GM11168 (cell line): ENCODE results near the gene CLTA.
"Not testable (repeated sequence)": the region's sequence is repeated elsewhere in the genome, so short reads cannot be mapped to it uniquely, and the experiment has no call there.

ENCODE experiments used
- in situ Hi-C: fragments of 300-500 bp; cut with MboI; formaldehyde crosslinking; loops from one replicate; pipeline ENCODE4 v1.12.0; 2022; ENCODE audit warnings: low sequenced_read_pairs; ENCODE audit not compliant: unreplicated experiment

CLTA gene

GRCh38 chr9:36156116-36156515 lies 34.6 kb upstream of the CLTA start:
- in situ Hi-C loops = no loop called here

DNA sequence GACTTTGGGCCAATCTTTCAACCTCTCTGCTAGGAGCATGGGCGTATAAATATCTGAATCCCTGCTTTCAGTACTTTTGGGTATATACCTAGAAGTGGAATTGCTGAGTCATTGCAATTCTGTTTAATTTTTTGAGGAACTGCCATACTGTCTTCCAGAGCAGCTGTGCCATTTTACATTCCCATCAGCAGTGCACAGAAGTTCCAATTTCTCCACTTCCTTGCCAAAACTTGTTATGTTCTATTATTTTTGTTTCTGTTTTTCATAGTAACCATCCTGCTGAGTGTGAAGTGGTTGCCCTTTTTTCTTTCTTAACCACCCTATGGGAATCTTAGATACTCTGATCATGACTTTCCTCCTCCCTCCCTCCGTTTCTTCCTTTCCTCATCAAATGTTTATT lies 32.6 kb upstream of the CLTA start:
- in situ Hi-C loops = no loop called here

DNA sequence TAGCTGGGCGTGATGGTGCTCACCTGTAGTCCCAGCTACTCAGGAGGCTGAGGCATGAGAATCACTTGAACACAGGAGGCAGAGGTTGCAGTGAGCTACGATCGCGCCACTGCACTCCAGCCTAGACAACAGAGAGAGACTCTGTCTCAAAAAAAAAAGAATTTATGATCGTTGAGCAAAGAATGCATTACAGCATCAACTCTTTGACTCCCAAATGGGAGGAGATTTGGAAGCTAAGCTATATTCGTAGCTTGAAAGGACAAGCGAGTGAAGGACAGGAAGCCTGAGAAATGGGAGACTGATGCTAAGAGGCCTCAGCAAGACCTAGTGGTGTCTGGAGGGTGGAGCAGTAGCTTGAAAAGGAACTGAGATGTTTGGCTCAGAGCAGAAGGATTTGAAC lies 31.8 kb upstream of the CLTA start:
- in situ Hi-C loops = no loop called here

DNA sequence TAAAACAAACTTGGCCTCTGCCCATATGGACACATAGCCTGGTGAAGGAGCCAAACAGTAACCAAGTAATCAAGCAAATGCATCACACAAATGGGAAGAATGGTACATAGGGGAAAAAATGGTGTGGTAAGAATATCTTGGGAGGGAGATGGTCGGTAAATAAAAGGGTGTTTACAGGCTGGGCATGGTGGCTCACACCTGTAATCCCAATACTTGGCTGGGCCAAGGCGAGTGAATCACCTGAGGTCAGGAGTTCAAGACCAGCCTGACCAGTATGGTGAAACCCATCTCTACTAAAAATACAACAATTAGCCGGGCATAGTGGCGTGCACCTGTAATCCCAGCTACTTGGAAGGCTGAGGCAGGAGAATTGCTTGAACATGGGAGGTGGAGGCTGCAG lies 31.2 kb upstream of the CLTA start:
- in situ Hi-C loops = not testable (repeated sequence)

DNA sequence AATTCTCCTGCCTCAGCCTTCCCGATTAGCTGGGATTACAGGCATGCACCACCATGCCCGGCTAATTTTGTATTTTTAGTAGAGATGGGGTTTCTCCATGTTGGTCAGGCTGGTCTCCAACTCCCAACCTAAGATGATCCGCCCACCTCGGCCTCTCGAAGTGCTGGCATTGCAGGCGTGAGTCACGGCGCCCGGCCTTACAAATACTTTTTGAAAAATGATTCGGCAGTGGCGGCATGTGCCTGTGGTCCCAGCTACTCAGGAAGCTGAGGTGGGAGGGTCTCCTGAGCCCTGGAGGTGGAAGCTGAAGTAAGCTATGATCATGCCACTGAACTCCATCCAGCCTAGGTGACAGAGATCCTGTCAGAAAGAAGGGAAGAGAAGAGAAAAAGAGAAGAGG lies 30.6 kb upstream of the CLTA start:
- in situ Hi-C loops = loop anchor here (5.0 kb wide), 1 partner anchor 53 kb away; no protein-coding TSS in a partner anchor

- in situ Hi-C loops = loop anchor here (5.0 kb wide), 1 partner anchor 54 kb away; no protein-coding TSS in a partner anchor
Observed at GRCh38 chr9:36161187-36161586, 29.5 kb upstream of the CLTA start.

DNA sequence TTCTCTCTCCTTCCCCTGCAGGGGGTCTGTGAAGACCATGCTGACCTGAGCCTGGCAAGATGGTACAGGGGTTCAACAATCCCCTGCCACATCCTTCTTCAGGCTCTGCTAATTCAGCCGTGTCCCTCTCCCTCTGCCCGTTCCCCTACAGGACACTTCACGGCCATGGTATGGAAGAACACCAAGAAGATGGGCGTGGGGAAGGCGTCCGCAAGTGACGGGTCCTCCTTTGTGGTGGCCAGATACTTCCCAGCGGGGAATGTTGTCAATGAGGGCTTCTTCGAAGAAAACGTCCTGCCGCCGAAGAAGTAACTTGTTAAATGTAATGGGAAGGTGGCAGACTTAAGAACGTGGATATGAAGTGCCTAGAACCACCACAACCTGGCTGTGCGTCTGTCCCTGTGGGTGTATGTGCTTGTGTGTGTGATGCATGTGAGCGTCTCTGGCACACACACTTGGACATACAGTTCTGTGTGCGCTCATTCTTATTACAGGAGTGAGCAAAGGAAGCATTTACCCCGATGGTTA lies 28.4 kb upstream of the CLTA start:
- in situ Hi-C loops = loop anchor here (5.0 kb wide), 1 partner anchor 55 kb away; no protein-coding TSS in a partner anchor

GRCh38 chr9:36163049-36163785 lies 27.5 kb upstream of the CLTA start:
- in situ Hi-C loops = loop anchor here (5.0 kb wide), 1 partner anchor 56 kb away; no protein-coding TSS in a partner anchor

- in situ Hi-C loops = loop anchor here (5.0 kb wide), 1 partner anchor 56 kb away; no protein-coding TSS in a partner anchor
Observed at GRCh38 chr9:36163786-36164170, 26.9 kb upstream of the CLTA start.

DNA sequence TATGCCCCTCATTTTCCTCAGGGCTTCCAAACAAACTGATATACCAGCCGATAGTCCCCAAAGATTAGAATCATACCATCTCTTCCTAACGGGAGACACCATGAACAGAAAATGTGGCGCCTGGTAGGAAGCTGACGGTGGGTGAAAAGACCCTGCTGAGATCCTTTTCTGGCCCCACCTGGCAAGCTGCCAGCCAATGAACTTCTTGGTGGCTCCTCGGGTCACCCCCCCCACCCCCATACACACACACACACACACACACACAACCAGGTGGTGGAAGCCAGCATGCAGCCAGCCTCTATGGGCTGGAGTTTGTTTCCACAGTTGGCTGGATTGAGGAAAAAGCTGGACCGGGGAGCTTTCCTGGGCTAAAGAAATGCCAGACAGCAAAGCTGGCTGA lies 26.3 kb upstream of the CLTA start:
- in situ Hi-C loops = loop anchor here (5.0 kb wide), 1 partner anchor 57 kb away; no protein-coding TSS in a partner anchor

DNA sequence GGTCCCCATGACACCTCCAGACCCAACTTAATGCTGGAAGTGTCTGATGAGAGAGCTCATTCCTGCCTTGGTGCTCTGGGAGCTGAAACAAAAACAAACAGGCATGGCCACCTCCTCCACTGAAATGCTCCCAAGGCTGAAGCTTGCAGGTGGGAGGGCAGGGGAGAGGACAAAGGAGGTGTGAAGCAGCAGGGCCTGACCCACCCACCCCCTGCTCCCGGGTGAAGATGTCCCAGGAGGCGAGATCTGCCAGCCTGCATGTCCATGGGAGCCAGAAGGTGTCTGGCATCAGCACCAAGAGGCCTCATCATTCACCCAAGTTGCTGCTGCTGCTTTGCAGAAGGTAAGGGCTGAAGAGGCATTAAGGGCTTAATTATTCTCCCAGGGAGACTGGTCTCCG lies 25.7 kb upstream of the CLTA start:
- in situ Hi-C loops = loop anchor here (5.0 kb wide), 1 partner anchor 58 kb away; no protein-coding TSS in a partner anchor

GRCh38 chr9:36165826-36166167 lies 24.9 kb upstream of the CLTA start:
- in situ Hi-C loops = no loop called here

- in situ Hi-C loops = no loop called here
Observed at GRCh38 chr9:36166168-36166927, 24.4 kb upstream of the CLTA start.

DNA sequence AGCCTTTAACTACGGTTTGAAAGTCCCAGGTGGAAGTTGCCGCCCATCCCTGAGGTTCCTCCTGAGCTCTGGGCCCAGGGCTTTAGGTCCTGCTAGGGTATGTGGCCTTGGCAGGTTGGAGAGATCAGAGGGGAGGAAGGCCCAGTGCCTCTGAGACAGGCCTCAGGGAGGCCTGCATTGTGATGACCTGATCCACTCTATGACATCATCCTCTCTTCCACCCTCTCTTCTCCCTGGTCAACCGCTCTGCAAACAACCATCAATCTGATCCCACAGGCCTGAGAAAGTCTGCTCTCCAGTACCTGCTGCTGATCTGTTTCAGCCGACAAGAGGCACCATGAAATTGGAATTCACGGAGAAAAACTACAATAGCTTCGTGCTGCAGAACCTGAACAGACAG lies 21.6 kb upstream of the CLTA start, which contains the start of gene CCIN:
CCIN (plus strand) TSS at position 223 of the 400 bp plus-strand sequence; CDS start at position 338, 115 bp downstream.
- in situ Hi-C loops = no loop called here

DNA sequence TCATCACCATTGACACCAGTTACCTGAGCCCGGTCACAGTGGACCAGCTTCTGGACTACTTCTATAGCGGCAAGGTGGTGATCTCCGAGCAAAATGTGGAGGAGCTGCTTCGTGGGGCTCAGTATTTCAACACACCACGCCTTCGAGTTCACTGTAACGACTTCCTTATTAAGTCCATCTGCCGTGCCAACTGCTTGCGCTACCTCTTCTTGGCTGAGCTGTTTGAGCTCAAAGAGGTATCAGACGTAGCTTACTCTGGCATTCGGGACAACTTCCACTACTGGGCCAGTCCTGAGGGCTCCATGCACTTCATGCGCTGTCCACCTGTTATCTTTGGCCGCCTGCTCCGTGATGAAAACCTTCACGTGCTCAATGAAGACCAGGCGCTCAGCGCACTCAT lies 21.0 kb upstream of the CLTA start:
- in situ Hi-C loops = no loop called here

DNA sequence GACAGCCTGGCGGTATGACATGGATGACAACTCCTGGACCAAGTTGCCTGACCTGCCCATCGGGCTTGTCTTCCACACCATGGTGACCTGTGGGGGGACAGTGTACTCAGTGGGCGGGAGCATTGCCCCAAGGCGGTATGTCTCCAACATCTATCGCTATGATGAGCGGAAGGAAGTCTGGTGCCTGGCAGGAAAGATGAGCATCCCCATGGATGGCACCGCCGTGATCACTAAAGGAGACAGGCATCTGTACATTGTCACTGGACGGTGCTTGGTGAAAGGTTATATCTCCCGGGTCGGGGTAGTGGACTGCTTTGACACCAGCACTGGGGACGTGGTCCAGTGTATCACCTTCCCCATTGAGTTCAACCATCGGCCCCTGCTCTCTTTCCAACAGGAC lies 20.2 kb upstream of the CLTA start:
- in situ Hi-C loops = no loop called here

- in situ Hi-C loops = no loop called here
Observed at GRCh38 chr9:36173861-36174260, 16.9 kb upstream of the CLTA start.

GRCh38 chr9:36174271-36174670 lies 16.4 kb upstream of the CLTA start:
- in situ Hi-C loops = no loop called here

DNA sequence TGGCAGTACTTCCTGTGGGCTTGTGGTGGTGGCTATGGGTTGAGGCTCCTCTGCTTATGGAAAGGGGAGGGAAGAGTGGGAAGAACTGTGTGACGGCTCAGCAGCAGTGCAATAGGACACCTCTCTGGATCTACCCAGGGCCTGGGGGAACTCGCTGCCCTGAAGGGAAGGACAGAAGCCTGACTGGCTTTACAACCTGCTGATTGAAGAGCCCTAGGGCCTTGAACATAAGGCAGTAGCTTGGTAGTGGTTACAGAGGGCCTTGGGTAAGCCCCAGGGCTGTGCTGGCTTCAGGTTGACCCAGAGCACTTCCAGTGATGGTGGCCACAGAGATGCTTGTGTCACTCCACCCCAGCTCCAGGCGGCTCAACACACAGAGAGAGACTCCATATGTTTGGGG lies 16.0 kb upstream of the CLTA start:
- in situ Hi-C loops = no loop called here

DNA sequence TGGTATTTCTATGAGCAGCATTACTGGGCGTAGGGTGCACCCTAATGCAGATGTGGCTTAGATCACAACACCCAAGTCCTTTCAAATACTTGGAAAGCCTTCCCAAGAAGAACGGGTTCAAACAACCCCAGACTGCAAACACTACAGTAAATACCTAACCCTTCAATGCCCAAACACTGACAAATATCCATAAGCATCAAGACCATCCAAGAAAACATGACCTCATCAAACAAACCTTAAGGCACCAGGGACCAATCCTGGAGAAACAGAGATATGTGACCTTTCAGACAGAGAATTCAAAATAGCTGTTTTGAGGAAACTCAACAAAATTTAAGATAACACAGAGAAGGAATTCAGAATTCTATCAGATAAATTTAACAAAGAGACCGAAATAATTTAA lies 15.5 kb upstream of the CLTA start:
- in situ Hi-C loops = not testable (repeated sequence)

GRCh38 chr9:36176496-36176895 lies 14.2 kb upstream of the CLTA start:
- in situ Hi-C loops = not testable (repeated sequence)
